SU-DHL-6 (cell line): ENCODE measurements around the gene HACL1.

Experiments
- H2AFZ ChIP-seq: fragments of 200-600 bp; sonication (generic); 2 replicates; pipeline ENCODE4 v1.6.1; 2014; ENCODE audit warnings: low read depth, mild to moderate bottlenecking, moderate library complexity, mixed read lengths, antibody characterized with exemption, low read length; ENCODE audit not compliant: severe bottlenecking
- H3F3A ChIP-seq: fragments of 200-600 bp; shearing (Covaris generic); 2 replicates; pipeline ENCODE4 v1.6.0; 2016; ENCODE audit warnings: antibody characterized with exemption, mild to moderate bottlenecking; ENCODE audit not compliant: insufficient read depth
- H3K27ac ChIP-seq: fragments of 200-600 bp; sonication (generic); 2 replicates; pipeline ENCODE4 v1.5.1; 2016; ENCODE audit warnings: low read depth, mild to moderate bottlenecking, low read length, moderate library complexity, mixed read lengths
- H3K27me3 ChIP-seq: fragments of 200-600 bp; sonication (generic), shearing (Covaris generic); 2 replicates; pipeline ENCODE4 v1.6.0; 2014; ENCODE audit warnings: mild to moderate bottlenecking, low read length
- H3K36me3 ChIP-seq: fragments of 200-600 bp; sonication (generic); 2 replicates; pipeline ENCODE4 v1.6.1; 2014; ENCODE audit warnings: mild to moderate bottlenecking, low read length, mixed read lengths
- H3K4me2 ChIP-seq: fragments of 300-600, 200-600 bp; shearing (Covaris generic), sonication (generic); 2 replicates; pipeline ENCODE4 v1.6.0; 2014; ENCODE audit warnings: low read length, low read depth, mild to moderate bottlenecking; ENCODE audit not compliant: poor library complexity, severe bottlenecking
- H3K4me3 ChIP-seq: fragments of 200-600 bp; sonication (generic); 2 replicates; pipeline ENCODE4 v1.5.1; 2014; ENCODE audit warnings: antibody characterized with exemption, low read length, mild to moderate bottlenecking, mixed read lengths; ENCODE audit not compliant: insufficient read depth, poor library complexity, severe bottlenecking
- H3K79me2 ChIP-seq: fragments of 200-600 bp; sonication (generic); 2 replicates; pipeline ENCODE4 v1.6.1; 2014; ENCODE audit warnings: mild to moderate bottlenecking, low read length, moderate library complexity; ENCODE audit not compliant: insufficient read depth
- H3K9ac ChIP-seq: fragments of 200-600 bp; sonication (generic); 2 replicates; pipeline ENCODE4 v1.7.0; 2014; ENCODE audit warnings: mild to moderate bottlenecking, low read length
- H3K9me2 ChIP-seq: fragments of 200-600 bp; sonication (generic); replicated peaks from 2 replicates; pipeline ENCODE4 v1.6.1; 2014; ENCODE audit warnings: low read length; ENCODE audit not compliant: insufficient read depth
- H3K9me3 ChIP-seq: fragments of 200-600 bp; sonication (generic); 2 replicates; pipeline ENCODE4 v1.6.1; 2014; ENCODE audit warnings: low read length, mixed read lengths; ENCODE audit not compliant: insufficient read depth
- H4K20me1 ChIP-seq: fragments of 200-600 bp; sonication (generic); 2 replicates; pipeline ENCODE4 v1.6.1; 2014; ENCODE audit warnings: low read depth, mild to moderate bottlenecking, antibody characterized with exemption, low read length, moderate library complexity, mixed read lengths
- EZH2phosphoT487 ChIP-seq: fragments of 200-600 bp; sonication (generic), shearing (Covaris generic); conservative IDR thresholded peaks from 2 replicates; pipeline ENCODE4 v1.6.1; 2018; ENCODE audit warnings: mild to moderate bottlenecking, antibody characterized with exemption, low read length, moderate library complexity, mixed read lengths
- TF ChIP-seq, protein P1 (sequence below): fragments of 200-600 bp; sonication (generic); IDR thresholded peaks from one replicate; pipeline ENCODE4 v1.5.1; 2017; ENCODE audit warnings: antibody characterized with exemption, mild to moderate bottlenecking, low read length, moderate library complexity; ENCODE audit not compliant: insufficient read depth, poor library complexity, severe bottlenecking

Gene HACL1

DNA sequence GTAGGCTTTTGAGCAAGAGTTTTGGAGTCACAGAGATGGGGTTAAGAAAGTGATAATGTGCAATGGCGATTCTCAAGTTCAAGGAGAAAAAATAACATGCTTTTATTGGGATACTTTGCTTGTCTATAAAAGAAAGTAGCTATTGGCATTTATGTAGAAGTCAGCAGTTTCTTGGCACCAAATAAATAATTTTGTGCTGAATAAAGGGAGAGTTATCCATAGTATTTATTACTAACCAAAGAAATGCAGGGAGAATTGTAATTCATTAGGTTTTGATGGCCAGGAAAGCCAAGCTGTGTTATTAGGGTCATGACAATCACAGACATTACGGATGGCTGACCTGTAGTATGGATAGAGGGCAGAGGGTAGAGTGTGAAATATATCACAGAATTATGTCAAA is 33.3 kb upstream of the HACL1 start:
- H3K9me2 ChIP-seq, result no peaks in the 10 kb centered on the region
- H3K4me2 ChIP-seq, result no peak overlapping the region
- no peaks in the 10 kb centered on the region for H4K20me1 ChIP-seq
- no peaks in the 10 kb centered on the region for H3K36me3 ChIP-seq
- no peak overlapping the region for H2AFZ ChIP-seq
- no peak overlapping the region for H3K27ac ChIP-seq
- no peaks in the 10 kb centered on the region for H3F3A ChIP-seq
- H3K9me3 ChIP-seq, result no peaks in the 10 kb centered on the region
- H3K27me3 ChIP-seq, result no peaks in the 10 kb centered on the region
- no peaks in the 10 kb centered on the region for H3K79me2 ChIP-seq
- H3K9ac ChIP-seq, result no peak overlapping the region
- H3K4me3 ChIP-seq, result no peak overlapping the region
- TF ChIP-seq EZH2phosphoT487, result no peak
- TF ChIP-seq, protein P1, sequence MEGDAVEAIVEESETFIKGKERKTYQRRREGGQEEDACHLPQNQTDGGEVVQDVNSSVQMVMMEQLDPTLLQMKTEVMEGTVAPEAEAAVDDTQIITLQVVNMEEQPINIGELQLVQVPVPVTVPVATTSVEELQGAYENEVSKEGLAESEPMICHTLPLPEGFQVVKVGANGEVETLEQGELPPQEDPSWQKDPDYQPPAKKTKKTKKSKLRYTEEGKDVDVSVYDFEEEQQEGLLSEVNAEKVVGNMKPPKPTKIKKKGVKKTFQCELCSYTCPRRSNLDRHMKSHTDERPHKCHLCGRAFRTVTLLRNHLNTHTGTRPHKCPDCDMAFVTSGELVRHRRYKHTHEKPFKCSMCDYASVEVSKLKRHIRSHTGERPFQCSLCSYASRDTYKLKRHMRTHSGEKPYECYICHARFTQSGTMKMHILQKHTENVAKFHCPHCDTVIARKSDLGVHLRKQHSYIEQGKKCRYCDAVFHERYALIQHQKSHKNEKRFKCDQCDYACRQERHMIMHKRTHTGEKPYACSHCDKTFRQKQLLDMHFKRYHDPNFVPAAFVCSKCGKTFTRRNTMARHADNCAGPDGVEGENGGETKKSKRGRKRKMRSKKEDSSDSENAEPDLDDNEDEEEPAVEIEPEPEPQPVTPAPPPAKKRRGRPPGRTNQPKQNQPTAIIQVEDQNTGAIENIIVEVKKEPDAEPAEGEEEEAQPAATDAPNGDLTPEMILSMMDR, result no peak

DNA sequence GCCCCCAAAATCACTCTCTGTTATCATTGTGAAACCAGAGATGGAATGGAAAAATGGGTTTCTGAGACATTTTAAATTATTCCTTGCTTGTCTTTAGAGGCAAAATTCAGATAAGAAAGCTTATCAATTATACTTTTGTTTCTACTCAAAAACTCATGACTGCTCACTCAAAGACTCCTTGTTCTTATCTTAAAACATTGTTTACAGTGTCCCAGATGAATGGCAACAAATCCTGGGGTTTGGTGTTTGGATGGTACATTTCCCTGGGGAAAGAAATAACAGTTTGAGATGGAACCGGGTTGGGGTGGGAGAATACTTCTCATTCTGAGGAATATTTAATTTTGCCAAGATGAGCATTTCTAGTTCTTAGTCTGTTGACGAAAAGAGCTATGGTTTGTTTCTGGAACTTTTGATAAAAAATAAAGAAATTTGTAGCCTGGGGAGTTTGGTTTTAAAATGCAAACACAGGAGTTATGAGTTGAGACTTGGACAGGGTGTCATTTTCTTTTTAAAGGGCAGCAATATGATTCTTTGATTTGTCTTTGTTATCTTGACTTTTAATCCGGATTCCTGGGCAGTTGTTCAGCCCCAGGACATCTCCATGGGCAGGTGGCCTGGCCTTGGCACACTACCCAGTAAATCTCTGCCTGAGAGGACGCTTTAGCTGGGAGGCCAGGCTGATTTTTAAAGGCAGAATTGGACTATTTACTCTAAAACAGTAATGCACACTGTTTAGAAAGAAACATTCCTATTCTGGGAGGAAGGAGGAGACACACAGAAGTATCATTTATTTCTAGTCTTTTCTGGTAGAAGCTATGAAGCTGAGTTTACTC is 32.6 kb upstream of the HACL1 start:
- Histone ChIP-seq H3K9ac (no peak overlapping the region), H3K9me2 (no peaks in the 10 kb centered on the region), H3K4me2 (no peak overlapping the region), H3K9me3 (no peaks in the 10 kb centered on the region), H3K27ac (no peak overlapping the region), H3K4me3 (no peak overlapping the region), H4K20me1 (no peaks in the 10 kb centered on the region), H3K36me3 (no peaks in the 10 kb centered on the region), H3K79me2 (no peaks in the 10 kb centered on the region), H2AFZ (no peak overlapping the region), H3F3A (no peaks in the 10 kb centered on the region), H3K27me3 (no peaks in the 10 kb centered on the region)
- TF ChIP-seq, protein P1, result no peak
- TF ChIP-seq EZH2phosphoT487, result no peak

DNA sequence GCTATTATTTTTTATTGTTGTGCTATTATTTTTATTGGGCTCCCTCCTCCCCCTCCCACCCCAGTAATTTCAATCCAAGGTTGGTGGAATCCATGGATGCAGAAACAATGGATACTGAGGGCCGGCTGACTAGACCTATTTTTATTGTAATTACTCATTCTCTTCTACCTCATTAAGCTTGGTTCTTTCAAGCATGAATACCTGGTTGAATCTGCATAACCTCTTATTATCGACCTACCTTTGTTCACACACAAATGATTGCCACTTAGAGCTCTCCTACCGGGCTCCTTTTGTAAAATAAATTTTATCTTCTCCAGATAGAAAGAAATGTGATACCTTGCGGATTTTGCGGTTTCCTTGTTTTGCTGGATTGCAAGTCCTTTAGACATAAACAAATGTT is 31.8 kb upstream of the HACL1 start:
- H3K9me2 ChIP-seq, result no peaks in the 10 kb centered on the region
- no peaks in the 10 kb centered on the region for H3K9me3 ChIP-seq
- TF ChIP-seq, protein P1, result no peak
- no peak for TF ChIP-seq EZH2phosphoT487
- no peaks in the 10 kb centered on the region for H4K20me1 ChIP-seq
- H3K36me3 ChIP-seq, result no peaks in the 10 kb centered on the region
- H3K9ac ChIP-seq, result no peak overlapping the region
- no peak overlapping the region for H3K27ac ChIP-seq
- no peaks in the 10 kb centered on the region for H3K27me3 ChIP-seq
- no peaks in the 10 kb centered on the region for H3F3A ChIP-seq
- no peaks in the 10 kb centered on the region for H3K79me2 ChIP-seq
- no peak overlapping the region for H2AFZ ChIP-seq
- no peak overlapping the region for H3K4me2 ChIP-seq
- no peak overlapping the region for H3K4me3 ChIP-seq
